A673 (cell line): ENCODE data around the gene ARHGAP6.

ENCODE experiments used
- CTCF ChIP-seq: fragments of 300-800, 200-600 bp; sonication (generic); conservative IDR thresholded peaks from 2 replicates; pipeline ENCODE4 v1.5.1; 2017; ENCODE audit warnings: low read depth, mild to moderate bottlenecking, antibody characterized with exemption, low read length, moderate library complexity, mixed read lengths
- EZH2 ChIP-seq: fragments of 200-600 bp; sonication (generic); IDR thresholded peaks from 2 replicates; pipeline ENCODE4 v1.6.1; 2017; ENCODE audit warnings: borderline replicate concordance, low read depth, mild to moderate bottlenecking, mixed read lengths, antibody characterized with exemption, low read length; ENCODE audit not compliant: poor library complexity, severe bottlenecking

GRCh38 chrX:11609109-11609508, 56.6 kb downstream of the ARHGAP6 start:
- TF ChIP-seq CTCF = no peak
- TF ChIP-seq EZH2 = no peak
